A549 treated with DMSO at 1 μM for 4 hours (cell line): ENCODE measurements around the gene COG7. TPM values are rescaled to one million over a fixed set of nuclear protein-coding genes. Genes with fewer than 3 reads are reported as not detected.

Experiments used
- total RNA-seq: library from RNA; stranded (reverse); fragments of 200-300 nt; extraction: Qiagen RNA extraction; gene quantifications from 5 replicates; pipeline ENCODE4 v1.2.3, GENCODE V29; 2022; ENCODE audit warnings: low read depth

Gene COG7
- 14.7 to 18.6 TPM (median 17.8 TPM) in 5 replicates for total RNA-seq

DNA sequence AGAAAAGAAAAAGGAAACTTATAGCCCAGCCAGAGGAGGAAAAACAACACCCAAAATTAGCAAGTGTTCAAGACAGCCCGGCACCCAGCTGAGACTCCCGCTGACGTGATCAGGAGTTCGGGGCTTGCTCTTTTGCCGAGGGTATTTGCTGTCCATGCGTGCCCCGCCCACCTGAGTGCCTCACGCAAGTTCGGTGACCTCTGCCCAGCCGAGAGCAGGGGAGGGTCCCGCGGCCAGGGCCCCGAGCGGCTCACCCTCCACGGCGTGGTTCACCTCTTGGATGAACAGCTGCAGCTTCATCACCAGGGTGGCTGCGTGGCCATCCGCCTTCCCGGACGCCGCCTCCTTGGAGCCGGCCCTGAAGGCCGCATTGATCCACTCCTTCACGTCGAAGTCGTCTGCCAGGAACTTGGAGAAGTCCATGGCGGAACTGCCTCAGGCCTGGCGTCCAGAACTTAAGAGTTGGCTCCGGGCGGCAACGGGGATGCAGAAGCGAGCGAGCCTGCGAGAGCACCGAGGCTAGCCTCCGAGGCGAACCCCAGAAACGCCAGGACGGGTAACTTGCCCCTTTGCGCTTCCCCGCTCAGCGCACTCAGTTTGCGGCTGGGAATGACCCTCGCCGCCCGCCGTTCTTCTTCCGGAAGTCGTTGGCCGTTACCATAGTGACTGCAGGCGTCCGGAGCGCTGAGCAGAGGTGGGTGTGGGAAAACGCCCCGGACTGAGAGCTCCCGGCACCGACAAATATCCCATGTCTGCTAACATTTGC, at the start of gene COG7:
Gene COG7, minus strand, starts transcription at position 618 of the 766 bp plus-strand sequence. Its CDS starts 195 bp downstream, at position 423.

Other genes with a start within 250 kb of the COG7 start
- 0.11 to 0.30 TPM (median 0.19 TPM) in 4 of 5 replicates, not detected in the other for gene SCNN1B, start 150.9 kb downstream of the COG7 start, total RNA-seq
- gene GGA2, start 57.3 kb upstream of the COG7 start, total RNA-seq = 30.8 to 35.3 TPM (median 33.6 TPM) in 5 replicates
- gene EARS2, start 104.2 kb upstream of the COG7 start, total RNA-seq = 22.5 to 36.8 TPM (median 34.5 TPM) in 5 replicates
- gene UBFD1, start 104.5 kb upstream of the COG7 start, total RNA-seq = 38.3 to 59.3 TPM (median 56.7 TPM) in 5 replicates
- gene NDUFAB1, start 143.1 kb upstream of the COG7 start, total RNA-seq = 156 to 189 TPM (median 181 TPM) in 5 replicates
- gene PALB2, start 188.1 kb upstream of the COG7 start, total RNA-seq = 11.3 to 14.4 TPM (median 13.4 TPM) in 5 replicates
- 67.8 to 83.8 TPM (median 76.4 TPM) in 5 replicates for gene DCTN5, start 188.3 kb upstream of the COG7 start, total RNA-seq
- 150 to 180 TPM (median 164 TPM) in 5 replicates for gene PLK1, start 225.7 kb upstream of the COG7 start, total RNA-seq